Activated CD8-positive, alpha-beta memory T cell treated with anti-CD3 and anti-CD28 coated beads, Interleukin-2, amount 10 ng/mL, durations not matched to agents 7 days and 5 days (primary cell): Measurements from ENCODE around the gene PILRA. TPM values are rescaled to one million over a fixed set of nuclear protein-coding genes. Genes with fewer than 3 reads are reported as not detected.
"Not testable (repeated sequence)": the region's sequence is repeated elsewhere in the genome, so short reads cannot be mapped to it uniquely, and the experiment has no call there.

Source experiments
- ATAC-seq: fragments of 150-1000 bp; cut with Tn5 transposase; one replicate; pipeline ENCODE4 v1.10.0; 2021; ENCODE audit warnings: moderate library complexity
- CTCF ChIA-PET: fragments of 350-600 bp; sonication (Branson Sonifier 250); formaldehyde crosslinking; loops from one replicate; lab custom pipeline; 2021; ENCODE audit warnings: antibody characterized with exemption; lab: Charles Lee
- DNase-seq: peaks from one replicate; pipeline ENCODE4 v3.0.0-alpha.2; 2020
- H3K27ac Mint-ChIP-seq: one replicate; pipeline ENCODE4 v1.8.0; 2021; ENCODE audit warnings: mild to moderate bottlenecking, mixed read lengths
- H3K27me3 Mint-ChIP-seq: one replicate; pipeline ENCODE4 v1.8.0; 2021; ENCODE audit warnings: mixed read lengths
- H3K36me3 Mint-ChIP-seq: one replicate; pipeline ENCODE4 v1.8.0; 2021; ENCODE audit warnings: mild to moderate bottlenecking, mixed read lengths
- H3K4me1 Mint-ChIP-seq: one replicate; pipeline ENCODE4 v1.8.0; 2021; ENCODE audit warnings: mixed read lengths
- H3K4me3 Mint-ChIP-seq: one replicate; pipeline ENCODE4 v1.8.0; 2021; ENCODE audit warnings: mild to moderate bottlenecking, moderate library complexity, mixed read lengths
- H3K9me3 Mint-ChIP-seq: one replicate; pipeline ENCODE4 v1.8.0; 2022; ENCODE audit warnings: low read depth, mixed read lengths
- total RNA-seq, 2 experiments: library from RNA; stranded (reverse); gene quantifications; one replicate each; pipeline ENCODE4 v1.2.3, GENCODE V29; 2021

The PILRA gene
- total RNA-seq, 2 experiments from 2014 or later: 1.3 to 3.4 TPM

DNA sequence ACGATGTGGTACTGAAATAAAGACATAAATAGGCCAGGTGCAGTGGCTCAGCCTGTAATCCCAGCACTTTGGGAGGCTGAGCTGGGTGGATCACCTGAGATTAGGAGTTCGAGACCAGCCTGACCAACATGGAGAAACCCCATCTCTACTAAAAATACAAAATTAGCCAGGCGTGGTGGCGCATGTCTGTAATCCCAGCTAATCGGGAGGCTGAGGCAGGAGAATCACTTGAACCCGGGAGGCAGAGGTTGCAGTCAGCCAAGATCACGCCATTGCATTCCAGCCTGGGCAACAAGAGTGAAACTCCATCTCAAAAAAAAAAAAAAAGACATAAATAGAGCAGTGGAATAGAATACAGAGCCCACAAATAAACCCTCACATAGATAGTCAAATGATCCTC lies 9.5 kb upstream of the PILRA start:
- H3K27me3 Mint-ChIP-seq, ATAC-seq, H3K27ac Mint-ChIP-seq, DNase-seq, CTCF ChIA-PET, H3K4me3 Mint-ChIP-seq, H3K9me3 Mint-ChIP-seq: not testable (repeated sequence)
- Mint-ChIP-seq H3K4me1 (peaks cover 54% of the 10 kb centered on the region), H3K36me3 (peaks cover 56% of the 10 kb centered on the region)

DNA sequence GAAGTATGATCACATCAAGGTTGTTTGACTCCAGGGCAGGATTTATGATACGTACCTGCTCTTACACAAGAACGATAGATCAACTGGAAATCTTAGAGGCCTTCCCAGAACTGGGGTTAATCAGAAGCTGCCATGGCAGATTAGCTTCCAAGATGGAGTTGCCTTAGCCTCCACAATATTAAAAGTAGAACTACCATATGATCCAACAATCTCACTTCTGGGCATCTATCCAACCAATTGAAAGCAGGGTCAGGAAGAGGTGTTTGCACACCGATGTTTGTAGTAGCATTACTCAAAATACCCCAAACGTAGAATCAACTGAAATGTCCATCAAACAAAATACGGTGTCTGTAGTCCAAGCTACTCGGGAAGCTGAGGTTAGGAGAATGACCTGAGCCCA lies 8.8 kb upstream of the PILRA start:
- no peak for ATAC-seq
- Mint-ChIP-seq H3K27me3 (no peaks in the 10 kb centered on the region), H3K4me3 (no peak overlapping the region), H3K9me3 (no peaks in the 10 kb centered on the region), H3K4me1 (peaks cover 60% of the 10 kb centered on the region), H3K27ac (peak overlapping the region; percentile 49), H3K36me3 (peaks cover 50% of the 10 kb centered on the region)
- CTCF ChIA-PET: interaction anchor here (1.5 to 2.2 kb wide), 2 partner anchors 10 to 43 kb away, joined by 3 to 9 read pairs; no protein-coding TSS in a partner anchor
- no peak for DNase-seq

DNA sequence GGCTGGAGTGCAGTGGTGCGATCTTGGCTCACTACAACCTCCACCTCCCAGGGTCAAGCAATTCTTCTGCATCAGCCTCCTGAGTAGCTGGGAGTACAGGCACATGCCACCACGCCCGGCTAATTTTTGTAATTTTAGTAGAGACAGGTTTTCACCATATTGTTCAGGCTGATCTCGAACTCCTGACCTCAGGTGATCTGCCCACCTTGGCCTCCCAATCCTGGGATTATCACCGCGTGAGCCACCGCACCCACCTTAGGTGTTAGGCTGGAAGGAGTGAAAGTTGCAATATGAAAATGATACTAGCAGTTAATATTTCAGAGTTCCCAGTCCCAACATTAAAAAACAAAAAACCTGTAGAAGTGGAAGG lies 7.3 kb upstream of the PILRA start:
- not testable (repeated sequence) for H3K9me3 Mint-ChIP-seq, H3K4me3 Mint-ChIP-seq, ATAC-seq, DNase-seq, H3K27me3 Mint-ChIP-seq
- Mint-ChIP-seq H3K36me3 (peaks cover 40% of the 10 kb centered on the region), H3K4me1 (peaks cover 60% of the 10 kb centered on the region), H3K27ac (peak overlapping the region; percentile 95)
- CTCF ChIA-PET: interaction anchor here (0.7 to 2.2 kb wide), 4 partner anchors 8 to 235 kb away, joined by 3 to 9 read pairs (median 3); no protein-coding TSS in a partner anchor

DNA sequence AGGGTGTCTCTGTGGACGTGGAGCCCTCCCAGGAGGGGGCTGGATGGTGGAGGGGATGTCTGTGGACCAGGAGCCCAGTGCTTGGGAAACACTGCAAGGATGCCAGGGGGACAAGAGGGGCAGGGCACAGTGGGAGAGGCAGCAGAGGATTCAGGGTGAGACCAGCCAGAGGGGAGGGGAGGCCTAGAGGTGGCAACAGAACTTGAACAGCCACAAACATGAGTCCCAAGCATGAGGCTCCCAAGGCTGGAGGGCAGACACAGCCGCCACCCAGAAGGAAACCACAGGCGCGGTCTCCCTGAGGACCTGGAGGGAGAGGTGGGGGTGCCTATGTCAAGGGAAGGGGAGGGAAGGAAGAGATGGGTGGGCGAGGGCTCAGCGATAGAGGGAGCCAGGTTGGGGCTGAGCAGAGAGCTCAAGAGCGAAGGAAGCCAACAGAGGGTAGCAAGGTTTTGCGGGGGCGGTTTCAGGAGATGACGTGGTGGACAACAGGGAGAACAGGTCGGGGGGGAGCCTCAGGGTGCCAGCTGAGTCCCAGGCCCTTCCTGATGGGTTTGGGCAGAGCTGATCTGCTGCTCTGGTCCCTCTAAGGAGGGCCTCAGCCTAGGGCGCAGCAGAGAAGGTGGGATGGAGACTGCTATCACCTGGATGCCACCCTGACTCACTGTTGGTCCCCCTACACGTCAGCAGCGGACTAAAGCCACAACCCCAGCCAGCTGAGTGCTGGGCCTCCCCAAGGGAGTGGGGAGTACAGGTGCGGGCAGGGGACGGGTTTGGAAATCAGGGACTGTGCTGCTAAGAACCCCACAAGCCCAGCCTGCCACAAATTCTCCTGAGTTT lies 6.7 kb upstream of the PILRA start:
- CTCF ChIA-PET: interaction anchor here (0.7 to 2.2 kb wide), 2 partner anchors 41 to 236 kb away, joined by 3 to 9 read pairs; no protein-coding TSS in a partner anchor
- peak overlapping the region; percentile 95 for H3K27ac Mint-ChIP-seq
- H3K36me3 Mint-ChIP-seq: peaks cover 36% of the 10 kb centered on the region
- peaks cover 61% of the 10 kb centered on the region for H3K4me1 Mint-ChIP-seq
- no peak overlapping the region for H3K4me3 Mint-ChIP-seq
- ATAC-seq: peak; percentile 41
- H3K27me3 Mint-ChIP-seq: no peaks in the 10 kb centered on the region
- H3K9me3 Mint-ChIP-seq: no peaks in the 10 kb centered on the region
- peak; percentile 65 for DNase-seq

DNA sequence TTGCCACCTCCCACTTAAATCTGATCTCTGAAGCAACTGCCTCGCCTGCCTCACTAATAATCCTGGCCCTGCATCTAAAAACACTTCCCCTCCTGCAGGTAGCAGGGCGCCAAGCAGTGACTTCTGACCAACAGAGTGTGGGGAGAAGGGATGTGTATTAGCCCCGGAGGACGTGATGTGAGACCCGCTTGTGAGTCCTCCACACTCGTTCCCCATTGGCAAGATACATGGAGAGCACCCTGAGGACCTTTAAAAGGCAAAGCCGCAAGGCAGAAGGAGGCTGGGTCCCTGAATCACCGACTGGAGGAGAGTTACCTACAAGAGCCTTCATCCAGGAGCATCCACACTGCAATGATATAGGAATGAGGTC lies 6.1 kb upstream of the PILRA start:
- ATAC-seq (no peak), DNase-seq (no peak)
- peaks cover 66% of the 10 kb centered on the region for H3K4me1 Mint-ChIP-seq
- H3K4me3 Mint-ChIP-seq: no peak overlapping the region
- H3K36me3 Mint-ChIP-seq: peaks cover 30% of the 10 kb centered on the region
- no peaks in the 10 kb centered on the region for H3K27me3 Mint-ChIP-seq
- H3K27ac Mint-ChIP-seq: peak overlapping the region; percentile 55
- CTCF ChIA-PET: no interaction called here
- H3K9me3 Mint-ChIP-seq: no peaks in the 10 kb centered on the region

DNA sequence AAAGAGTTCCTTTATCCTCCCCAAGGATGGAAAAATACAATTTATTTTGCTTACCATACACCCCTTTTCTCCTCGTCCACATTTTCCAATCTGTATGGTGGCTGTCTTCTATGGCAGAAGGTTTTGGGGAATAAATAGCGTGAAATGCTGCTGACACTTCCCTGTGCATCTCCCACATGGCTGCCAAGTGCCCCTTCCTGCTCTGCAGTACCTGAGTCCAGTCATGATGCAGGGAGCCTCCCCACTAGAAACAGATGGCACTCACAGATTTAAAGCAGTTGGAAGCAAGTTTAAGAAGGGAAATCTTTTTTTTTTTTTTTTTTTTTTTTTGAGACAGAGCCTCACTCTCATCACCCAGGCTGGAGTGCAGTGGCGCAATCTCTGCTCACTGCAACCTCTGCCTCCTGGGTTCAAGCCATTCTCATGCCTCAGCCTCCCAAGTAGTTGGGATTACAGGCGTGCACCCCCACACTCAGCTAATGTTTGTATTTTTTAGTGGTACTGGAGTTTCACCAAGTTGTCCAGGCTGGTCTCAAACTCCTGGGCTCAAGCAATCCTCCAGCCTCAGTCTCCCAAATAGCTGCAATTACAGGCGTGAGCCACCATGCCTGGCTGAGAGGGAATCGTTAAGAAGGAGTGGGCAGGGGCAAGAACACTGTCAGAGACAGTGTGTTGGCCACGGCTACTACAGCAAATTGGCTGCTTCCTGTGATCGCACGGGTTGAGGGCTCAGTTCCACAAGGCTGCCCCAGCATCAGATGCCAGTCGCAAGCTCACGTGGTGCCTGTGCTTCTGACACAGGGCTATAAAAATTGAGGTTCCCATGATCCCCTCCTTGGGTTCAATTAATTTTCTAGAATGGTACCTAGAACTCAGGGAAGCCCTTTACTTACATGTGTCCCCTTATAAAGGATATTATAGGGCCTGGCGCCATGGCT lies 5.3 kb upstream of the PILRA start:
- CTCF ChIA-PET: interaction anchor here (1.3 to 1.7 kb wide), 2 partner anchors 39 to 338 kb away, joined by 4 to 6 read pairs; partner anchors contain the start of gene POP7
- Mint-ChIP-seq H3K27me3 (no peaks in the 10 kb centered on the region), H3K36me3 (peaks cover 23% of the 10 kb centered on the region), H3K4me3 (no peak overlapping the region), H3K27ac (peak overlapping the region; percentile 86), H3K9me3 (no peaks in the 10 kb centered on the region), H3K4me1 (peaks cover 70% of the 10 kb centered on the region)
- ATAC-seq: no peak
- no peak for DNase-seq

DNA sequence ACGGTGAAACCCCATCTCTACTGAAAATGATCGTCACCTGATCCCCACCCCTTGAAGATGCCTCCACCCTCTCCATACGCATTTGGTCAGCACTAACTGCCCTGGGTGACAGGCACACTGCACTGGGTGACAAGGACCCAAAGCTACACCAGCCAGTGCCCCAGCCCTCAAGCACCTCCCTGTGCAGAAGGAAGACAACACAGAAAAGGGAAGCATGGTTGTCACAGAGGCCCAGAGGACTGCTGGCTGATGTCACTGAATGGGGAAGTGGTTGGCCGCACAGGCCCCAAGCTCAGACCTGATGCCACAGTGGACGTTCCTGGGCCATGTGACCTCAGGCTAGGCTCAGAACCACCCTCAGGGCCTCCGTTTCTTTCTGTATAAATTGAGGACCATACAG lies 4.2 kb upstream of the PILRA start:
- Mint-ChIP-seq H3K4me1 (peaks cover 65% of the 10 kb centered on the region), H3K27ac (peak overlapping the region; percentile 86), H3K9me3 (no peaks in the 10 kb centered on the region), H3K27me3 (no peaks in the 10 kb centered on the region), H3K4me3 (no peak overlapping the region), H3K36me3 (peaks cover 13% of the 10 kb centered on the region)
- DNase-seq (no peak), ATAC-seq (no peak)
- CTCF ChIA-PET: interaction anchor here (1.7 kb wide), 1 partner anchor 336 kb away, joined by 4 read pairs; the partner anchor contains the start of gene POP7

DNA sequence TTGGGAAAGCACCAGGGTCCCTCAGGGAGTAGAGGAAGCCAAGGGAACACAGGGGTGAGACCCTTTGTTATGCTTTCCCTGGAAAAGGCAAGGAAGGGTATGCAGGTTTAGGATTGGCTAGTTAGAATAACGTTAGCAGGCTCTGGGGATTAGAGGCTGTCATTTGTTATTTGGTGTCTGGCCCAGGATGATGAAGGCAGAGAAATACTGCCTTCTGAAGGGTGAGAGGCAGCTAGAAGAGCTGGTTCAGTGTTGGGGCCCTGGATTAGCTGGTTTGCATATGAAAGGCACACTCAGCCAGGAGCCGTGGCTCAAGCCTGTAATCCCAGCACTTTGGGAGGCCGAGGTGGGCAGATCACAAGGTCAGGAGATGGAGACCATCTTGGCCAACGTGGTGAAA lies 3.0 kb upstream of the PILRA start:
- H3K4me1 Mint-ChIP-seq: peaks cover 66% of the 10 kb centered on the region
- no peaks in the 10 kb centered on the region for H3K9me3 Mint-ChIP-seq
- no peak overlapping the region for H3K27ac Mint-ChIP-seq
- ATAC-seq (no peak), DNase-seq (no peak)
- no peaks in the 10 kb centered on the region for H3K27me3 Mint-ChIP-seq
- CTCF ChIA-PET: no interaction called here
- H3K4me3 Mint-ChIP-seq: no peak overlapping the region
- H3K36me3 Mint-ChIP-seq: peaks cover 4% of the 10 kb centered on the region

DNA sequence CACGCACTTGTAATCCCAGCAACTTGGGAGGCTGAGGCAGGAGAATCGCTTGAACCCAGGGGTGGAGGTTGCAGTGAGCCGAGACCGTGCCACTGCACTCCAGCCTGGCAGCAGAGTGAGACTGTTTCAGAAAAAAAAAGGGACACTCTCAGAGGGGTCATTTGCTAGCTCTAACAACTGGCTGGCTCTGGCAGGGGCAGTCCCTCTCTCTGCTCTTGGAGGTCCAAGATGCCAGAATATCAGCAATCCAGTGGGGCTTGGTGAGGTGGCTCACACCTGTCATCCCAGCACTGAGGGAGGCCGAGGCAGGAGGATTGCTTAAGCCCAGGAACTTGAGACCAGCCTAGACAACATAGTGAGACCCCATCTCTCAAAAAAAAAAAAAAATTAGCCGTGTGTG lies 2.5 kb upstream of the PILRA start:
- no peak for DNase-seq
- Mint-ChIP-seq H3K36me3 (peaks cover 4% of the 10 kb centered on the region), H3K4me1 (peaks cover 62% of the 10 kb centered on the region), H3K4me3 (no peak overlapping the region), H3K9me3 (no peaks in the 10 kb centered on the region), H3K27ac (peak overlapping the region; percentile 68), H3K27me3 (no peaks in the 10 kb centered on the region)
- CTCF ChIA-PET: interaction anchor here (1.8 kb wide), 1 partner anchor 37 kb away, joined by 8 read pairs; no protein-coding TSS in a partner anchor
- no peak for ATAC-seq

DNA sequence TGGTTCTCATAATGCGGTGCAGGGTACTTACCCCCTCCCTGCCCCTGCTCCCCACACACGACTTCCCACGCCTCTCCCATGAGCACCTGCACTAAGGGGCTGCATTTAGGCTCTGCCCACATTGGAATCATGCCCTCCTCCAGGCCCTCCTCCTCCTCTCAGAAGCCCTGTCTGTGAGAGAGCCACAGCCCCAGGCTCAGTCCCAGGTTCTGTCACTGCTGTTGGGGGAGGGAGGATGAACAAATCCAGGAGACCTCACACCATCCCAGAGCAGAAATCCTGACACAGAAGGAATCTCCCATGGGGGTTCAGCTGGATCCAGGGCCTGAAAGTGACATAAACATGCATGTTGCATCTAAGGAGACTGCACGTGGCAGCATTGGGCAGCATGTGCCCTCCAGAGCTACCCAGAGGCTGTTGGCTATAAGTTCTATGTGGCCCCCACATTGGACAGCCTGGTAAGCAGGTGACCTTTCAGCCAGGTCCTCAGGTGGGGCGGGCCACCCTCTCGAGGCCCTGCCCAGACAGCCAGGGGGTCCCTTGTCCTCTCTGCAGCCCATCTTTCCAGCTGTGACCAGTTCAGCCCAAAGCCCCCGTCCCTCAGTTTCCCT lies 1.6 kb upstream of the PILRA start:
- Mint-ChIP-seq H3K36me3 (peaks cover 5% of the 10 kb centered on the region), H3K27ac (peak overlapping the region; percentile 88)
- CTCF ChIA-PET: interaction anchor here (1.5 to 1.8 kb wide), 2 partner anchors 36 to 83 kb away, joined by 3 to 8 read pairs; no protein-coding TSS in a partner anchor

DNA sequence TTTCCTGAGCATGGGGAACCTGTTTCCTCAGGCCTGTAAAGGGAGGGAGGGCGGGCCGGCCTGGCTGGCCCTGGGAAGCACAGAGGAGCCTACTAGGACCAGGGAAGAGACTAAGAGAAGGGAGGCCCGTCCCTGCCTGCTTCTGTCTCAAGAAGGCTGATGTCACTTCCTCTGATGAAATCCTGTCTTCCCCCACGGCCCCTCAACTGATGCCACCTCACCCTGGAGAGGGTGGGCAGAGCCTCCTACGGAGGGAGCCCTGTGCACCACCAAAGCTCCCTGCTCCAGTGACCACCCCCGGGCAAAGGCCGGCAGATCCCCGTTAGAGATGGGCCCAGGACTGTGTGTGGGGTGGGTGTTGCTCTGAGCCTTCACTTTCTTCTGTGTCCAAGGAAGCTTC lies 1.0 kb upstream of the PILRA start:
- H3K4me3 Mint-ChIP-seq: no peak overlapping the region
- ATAC-seq (peak; percentile 41), DNase-seq (no peak)
- H3K27me3 Mint-ChIP-seq: no peaks in the 10 kb centered on the region
- CTCF ChIA-PET: interaction anchor here (1.5 to 1.8 kb wide), 2 partner anchors 35 to 82 kb away, joined by 3 to 8 read pairs; no protein-coding TSS in a partner anchor
- peak overlapping the region; percentile 88 for H3K27ac Mint-ChIP-seq
- H3K9me3 Mint-ChIP-seq: no peaks in the 10 kb centered on the region
- H3K36me3 Mint-ChIP-seq: peaks cover 3% of the 10 kb centered on the region
- H3K4me1 Mint-ChIP-seq: peaks cover 47% of the 10 kb centered on the region

More for the DNA sequence above, 1.6 kb upstream of the PILRA start:
- peaks cover 53% of the 10 kb centered on the region for H3K4me1 Mint-ChIP-seq
- no peaks in the 10 kb centered on the region for H3K9me3 Mint-ChIP-seq
- H3K4me3 Mint-ChIP-seq: no peak overlapping the region
- H3K27me3 Mint-ChIP-seq: no peaks in the 10 kb centered on the region
- no peak for ATAC-seq
- DNase-seq: no peak

DNA sequence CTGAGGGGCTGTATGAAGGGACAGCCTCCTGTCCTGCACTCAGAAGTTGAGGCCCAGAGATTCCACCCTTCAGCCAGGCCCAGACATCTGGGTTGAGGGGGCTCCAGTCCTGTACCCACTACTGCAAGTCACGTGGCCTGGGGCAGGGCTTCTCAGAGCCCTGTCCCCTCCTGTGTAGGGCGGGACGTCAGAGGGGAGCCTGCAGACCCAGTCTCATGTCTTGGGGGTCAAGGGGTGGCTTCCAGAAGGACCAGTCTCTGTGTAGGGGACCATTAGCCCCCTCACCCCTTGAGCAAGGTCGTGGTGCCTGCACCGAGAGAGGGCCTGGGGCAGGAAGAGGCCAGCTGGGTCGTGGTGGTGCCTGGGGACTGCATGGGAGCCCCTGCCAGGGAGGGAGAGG lies 593 bp upstream of the PILRA start:
- DNase-seq: no peak
- CTCF ChIA-PET: interaction anchor here (1.5 to 1.8 kb wide), 2 partner anchors 35 to 82 kb away, joined by 3 to 8 read pairs; no protein-coding TSS in a partner anchor
- H3K27ac Mint-ChIP-seq: peak overlapping the region; percentile 88
- peaks cover 43% of the 10 kb centered on the region for H3K4me1 Mint-ChIP-seq
- H3K4me3 Mint-ChIP-seq: no peak overlapping the region
- no peaks in the 10 kb centered on the region for H3K9me3 Mint-ChIP-seq
- no peaks in the 10 kb centered on the region for H3K27me3 Mint-ChIP-seq
- ATAC-seq: no peak
- peaks cover 2% of the 10 kb centered on the region for H3K36me3 Mint-ChIP-seq
